Measurements from ENCODE around the gene MYH14.

The MYH14 gene

DNA sequence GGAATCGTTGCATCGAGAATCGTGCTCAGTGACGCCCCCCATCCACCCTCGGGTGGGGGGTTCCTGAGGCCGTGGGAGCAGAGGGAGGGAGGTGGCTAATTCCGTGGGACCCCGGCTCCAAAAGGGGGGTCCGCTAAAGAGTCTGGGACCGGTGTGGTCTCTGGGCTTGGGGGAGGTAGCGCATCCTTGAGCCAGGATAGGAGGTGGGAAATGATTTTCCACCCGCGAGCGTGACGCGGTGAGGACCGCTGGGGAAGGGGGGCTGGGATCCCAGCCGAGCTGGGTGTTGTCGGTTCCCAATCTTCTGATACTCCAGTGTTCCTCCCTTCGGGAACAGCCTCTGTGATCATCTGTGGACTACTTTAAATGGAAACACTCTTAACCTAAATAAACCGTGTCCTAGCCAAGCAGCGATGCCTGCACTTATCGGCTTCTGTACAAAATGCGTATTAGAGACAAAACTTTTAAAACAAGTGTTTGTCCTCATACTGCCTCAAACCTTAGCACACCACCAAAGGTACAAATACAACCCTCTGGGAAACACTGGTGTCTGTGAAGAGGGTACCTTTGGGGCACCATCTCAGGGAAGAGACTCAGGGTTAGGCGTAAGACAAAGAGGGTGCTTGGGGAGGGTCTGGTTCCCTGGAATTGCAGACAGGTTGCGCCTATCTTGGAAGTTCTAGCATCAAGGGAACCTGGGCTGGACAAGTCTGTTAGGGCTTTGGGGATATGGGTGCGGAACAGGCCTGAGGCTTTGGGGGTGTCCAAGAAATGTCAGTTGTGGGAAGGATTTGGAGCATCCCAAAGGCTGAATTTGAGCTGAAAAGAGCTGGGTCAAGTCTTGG, 109.8 kb downstream of the MYH14 start:
- H3K9me3 ChIP-seq (ENCODE audit: control insufficient read depth, insufficient read depth, low read length): peaks cover 3% of the 10 kb centered on the region; the same call in 1 of the 2 replicates
- H3K4me1 ChIP-seq (ENCODE audit: insufficient read depth, low read length): peaks cover 5% of the 10 kb centered on the region; the same call in 1 of the 2 replicates
- H3K36me3 ChIP-seq (ENCODE audit: insufficient read depth, low read length): no peaks in the 10 kb centered on the region
- peak overlapping the region; percentile 90 for H3K9ac ChIP-seq (ENCODE audit: low read depth, low read length)

- Histone ChIP-seq H3K9me3 (ENCODE audit: control insufficient read depth, insufficient read depth, low read length) (no peaks in the 10 kb centered on the region), H3K4me1 (ENCODE audit: insufficient read depth, low read length) (peaks cover 5% of the 10 kb centered on the region; the same call in 1 of the 2 replicates), H3K36me3 (ENCODE audit: insufficient read depth, low read length) (no peaks in the 10 kb centered on the region), H3K9ac (ENCODE audit: low read depth, low read length) (peak overlapping the region; percentile 90)
Measured at GRCh38 chr19:50313812-50314536, 110.6 kb downstream of the MYH14 start.

DNA sequence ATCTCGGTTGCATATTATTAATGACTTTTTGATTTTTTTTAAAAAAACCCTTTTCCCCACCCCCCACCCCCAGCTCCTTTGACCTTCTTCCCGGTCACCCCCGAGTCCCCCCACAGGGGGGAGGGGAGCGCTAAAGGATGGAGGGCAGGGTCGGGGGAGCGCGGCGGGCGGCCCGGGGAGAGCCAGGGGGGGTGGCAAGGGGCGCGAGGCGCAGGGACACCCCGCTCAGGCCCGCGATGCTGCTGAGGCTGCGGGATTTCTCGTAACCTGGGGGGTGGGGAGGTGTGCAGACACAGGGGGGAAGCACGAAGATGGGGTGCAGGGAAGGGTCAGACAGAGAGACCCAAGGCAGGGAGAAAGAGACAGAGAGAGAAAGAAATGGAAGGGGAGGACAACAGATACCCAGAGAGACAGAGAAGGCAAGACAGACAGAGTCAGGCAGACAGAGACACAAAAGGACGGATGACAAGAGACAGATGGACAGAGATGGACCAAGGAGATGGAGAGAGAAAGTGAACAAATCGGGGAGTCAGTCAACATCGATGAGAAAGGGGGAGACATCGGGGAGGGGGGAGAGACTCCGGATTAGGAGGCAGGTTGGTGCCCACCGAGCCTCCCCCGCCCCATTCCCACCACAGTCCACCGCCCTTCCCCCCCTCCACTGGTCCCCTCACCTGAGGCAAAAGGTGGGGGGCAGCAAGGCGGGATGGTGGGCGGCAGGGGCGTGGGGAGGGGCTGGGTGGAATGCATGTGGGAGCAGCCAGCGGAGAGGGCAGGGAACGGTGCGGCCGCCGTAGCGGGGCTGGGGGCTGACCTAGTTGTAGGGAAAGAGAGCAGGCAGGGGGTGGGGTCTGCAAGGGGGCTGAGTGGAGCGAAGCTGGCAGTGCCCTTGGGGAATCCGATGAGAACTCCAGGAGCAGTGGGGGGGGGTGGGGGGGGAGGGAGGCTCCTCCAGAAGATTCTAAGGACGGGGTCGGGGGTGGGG, 111.6 kb downstream of the MYH14 start:
- peaks cover 5% of the 10 kb centered on the region; the same call in 1 of the 2 replicates for H3K4me1 ChIP-seq (ENCODE audit: insufficient read depth, low read length)
- peak overlapping the region; percentile 55 for H3K9ac ChIP-seq (ENCODE audit: low read depth, low read length)
- no peaks in the 10 kb centered on the region for H3K9me3 ChIP-seq (ENCODE audit: control insufficient read depth, insufficient read depth, low read length)
- H3K36me3 ChIP-seq (ENCODE audit: insufficient read depth, low read length): no peaks in the 10 kb centered on the region

- Histone ChIP-seq H3K36me3 (ENCODE audit: insufficient read depth, low read length) (no peaks in the 10 kb centered on the region), H3K4me1 (ENCODE audit: insufficient read depth, low read length) (peaks cover 5% of the 10 kb centered on the region; the same call in 1 of the 2 replicates), H3K9ac (ENCODE audit: low read depth, low read length) (peak overlapping the region; percentile 71), H3K9me3 (ENCODE audit: control insufficient read depth, insufficient read depth, low read length) (no peaks in the 10 kb centered on the region)
Measured at GRCh38 chr19:50315773-50316448, 112.5 kb downstream of the MYH14 start.

DNA sequence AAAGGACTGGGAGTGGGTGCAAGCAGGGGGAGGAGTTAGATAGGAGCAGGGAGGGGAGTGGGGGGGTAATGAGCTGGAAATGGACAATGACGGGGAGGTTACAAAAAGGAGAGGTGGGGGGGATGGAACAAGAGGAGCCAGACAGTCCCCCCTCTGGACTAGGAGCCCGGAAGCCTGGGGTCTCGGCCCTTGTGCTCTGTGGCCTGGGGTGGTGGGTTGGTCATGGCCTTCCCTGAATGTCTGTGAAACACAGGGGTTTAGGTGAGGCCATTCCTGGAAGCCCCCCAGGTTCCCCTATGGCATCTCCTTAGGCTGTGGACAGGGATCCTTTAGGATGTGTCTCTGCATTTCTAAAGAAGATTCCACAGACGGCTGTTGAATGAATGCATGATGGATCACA, 113.7 kb downstream of the MYH14 start:
- H3K4me1 ChIP-seq (ENCODE audit: insufficient read depth, low read length): peaks cover 5% of the 10 kb centered on the region; the same call in 1 of the 2 replicates
- no peak overlapping the region for H3K9ac ChIP-seq (ENCODE audit: low read depth, low read length)
- no peaks in the 10 kb centered on the region for H3K9me3 ChIP-seq (ENCODE audit: control insufficient read depth, insufficient read depth, low read length)

GRCh38 chr19:50318438-50318837, 115.0 kb downstream of the MYH14 start:
- Histone ChIP-seq H3K36me3 (ENCODE audit: insufficient read depth, low read length) (no peaks in the 10 kb centered on the region), H3K9ac (ENCODE audit: low read depth, low read length) (no peak overlapping the region), H3K4me1 (ENCODE audit: insufficient read depth, low read length) (peaks cover 7% of the 10 kb centered on the region; the same call in 1 of the 2 replicates), H3K9me3 (ENCODE audit: control insufficient read depth, insufficient read depth, low read length) (no peaks in the 10 kb centered on the region)

More for the DNA sequence above, 113.7 kb downstream of the MYH14 start:
- no peaks in the 10 kb centered on the region for H3K36me3 ChIP-seq (ENCODE audit: insufficient read depth, low read length)

GRCh38 chr19:50319156-50319555, 115.7 kb downstream of the MYH14 start:
- Histone ChIP-seq H3K9me3 (ENCODE audit: control insufficient read depth, insufficient read depth, low read length) (no peaks in the 10 kb centered on the region), H3K9ac (ENCODE audit: low read depth, low read length) (no peak overlapping the region)

GRCh38 chr19:50320051-50320450, 116.6 kb downstream of the MYH14 start:
- no peak overlapping the region for H3K9ac ChIP-seq (ENCODE audit: low read depth, low read length)
- H3K36me3 ChIP-seq (ENCODE audit: insufficient read depth, low read length): no peaks in the 10 kb centered on the region
- peaks cover 11% of the 10 kb centered on the region; the same call in 1 of the 2 replicates for H3K4me1 ChIP-seq (ENCODE audit: insufficient read depth, low read length)
- no peaks in the 10 kb centered on the region for H3K9me3 ChIP-seq (ENCODE audit: control insufficient read depth, insufficient read depth, low read length)

More at GRCh38 chr19:50319156-50319555, 115.7 kb downstream of the MYH14 start:
- peaks cover 7% of the 10 kb centered on the region; the same call in 1 of the 2 replicates for H3K4me1 ChIP-seq (ENCODE audit: insufficient read depth, low read length)
- H3K36me3 ChIP-seq (ENCODE audit: insufficient read depth, low read length): no peaks in the 10 kb centered on the region

DNA sequence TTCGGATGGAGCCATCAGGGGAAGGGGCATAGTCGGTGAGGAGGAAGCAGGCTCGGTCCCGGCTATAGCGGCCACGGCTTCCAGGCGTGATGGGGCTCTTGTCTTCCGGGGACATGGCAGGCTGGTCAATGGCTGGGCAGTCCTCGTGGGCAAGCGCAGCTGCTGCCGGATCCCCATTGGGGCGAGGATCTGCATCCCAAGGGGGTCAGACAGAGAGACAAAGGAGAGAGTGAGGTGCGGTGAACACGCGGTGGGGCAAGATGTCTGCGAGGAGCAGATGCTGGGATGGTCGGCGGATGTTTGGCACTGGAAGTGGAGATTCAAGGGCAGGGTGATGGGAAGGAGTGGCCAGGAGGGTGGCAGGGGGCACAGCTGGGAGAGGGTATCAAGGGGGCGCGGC, 117.2 kb downstream of the MYH14 start:
- Histone ChIP-seq H3K9ac (ENCODE audit: low read depth, low read length) (no peak overlapping the region), H3K36me3 (ENCODE audit: insufficient read depth, low read length) (no peaks in the 10 kb centered on the region), H3K9me3 (ENCODE audit: control insufficient read depth, insufficient read depth, low read length) (no peaks in the 10 kb centered on the region), H3K4me1 (ENCODE audit: insufficient read depth, low read length) (peaks cover 13% of the 10 kb centered on the region; the same call in 1 of the 2 replicates)

- no peaks in the 10 kb centered on the region for H3K9me3 ChIP-seq (ENCODE audit: control insufficient read depth, insufficient read depth, low read length)
- no peaks in the 10 kb centered on the region for H3K36me3 ChIP-seq (ENCODE audit: insufficient read depth, low read length)
- peaks cover 8% of the 10 kb centered on the region; the same call in 1 of the 2 replicates for H3K4me1 ChIP-seq (ENCODE audit: insufficient read depth, low read length)
- no peak overlapping the region for H3K9ac ChIP-seq (ENCODE audit: low read depth, low read length)
Measured at GRCh38 chr19:50321831-50322230, 118.4 kb downstream of the MYH14 start.

GRCh38 chr19:50322234-50322633, 118.8 kb downstream of the MYH14 start:
- H3K36me3 ChIP-seq (ENCODE audit: insufficient read depth, low read length): no peaks in the 10 kb centered on the region
- no peak overlapping the region for H3K9ac ChIP-seq (ENCODE audit: low read depth, low read length)
- no peaks in the 10 kb centered on the region for H3K9me3 ChIP-seq (ENCODE audit: control insufficient read depth, insufficient read depth, low read length)
- peaks cover 11% of the 10 kb centered on the region for H3K4me1 ChIP-seq (ENCODE audit: insufficient read depth, low read length)

GRCh38 chr19:50322931-50323781, 119.7 kb downstream of the MYH14 start:
- Histone ChIP-seq H3K4me1 (ENCODE audit: insufficient read depth, low read length) (peaks cover 11% of the 10 kb centered on the region), H3K9me3 (ENCODE audit: control insufficient read depth, insufficient read depth, low read length) (no peaks in the 10 kb centered on the region), H3K36me3 (ENCODE audit: insufficient read depth, low read length) (no peaks in the 10 kb centered on the region), H3K9ac (ENCODE audit: low read depth, low read length) (no peak overlapping the region)

GRCh38 chr19:50323782-50324133, 120.3 kb downstream of the MYH14 start:
- Histone ChIP-seq H3K4me1 (ENCODE audit: insufficient read depth, low read length) (peaks cover 11% of the 10 kb centered on the region), H3K36me3 (ENCODE audit: insufficient read depth, low read length) (no peaks in the 10 kb centered on the region), H3K9me3 (ENCODE audit: control insufficient read depth, insufficient read depth, low read length) (no peaks in the 10 kb centered on the region), H3K9ac (ENCODE audit: low read depth, low read length) (no peak overlapping the region)

All from ES-I3 (cell line).